Fibroblast of lung (primary cell): ENCODE results near the gene SRRD.

Experiments used
- CTCF ChIP-seq, 2 donors: IDR thresholded peaks in 1 of 2; conservative IDR thresholded peaks in 1 of 2; 1 replicate in 1 of 2; 2 replicates in 1 of 2; pipeline ENCODE4 v1.5.1; 2011 to 2012; ENCODE audit warnings: low read length in 2 of 2, control low read depth in 1 of 2, inconsistent platforms in 1 of 2, low read depth in 1 of 2, mild to moderate bottlenecking in 1 of 2
- EZH2 ChIP-seq: IDR thresholded peaks from 2 replicates; pipeline ENCODE4 v1.5.1; 2012; ENCODE audit warnings: low read length, control low read depth, mild to moderate bottlenecking; ENCODE audit errors: missing control alignments

DNA sequence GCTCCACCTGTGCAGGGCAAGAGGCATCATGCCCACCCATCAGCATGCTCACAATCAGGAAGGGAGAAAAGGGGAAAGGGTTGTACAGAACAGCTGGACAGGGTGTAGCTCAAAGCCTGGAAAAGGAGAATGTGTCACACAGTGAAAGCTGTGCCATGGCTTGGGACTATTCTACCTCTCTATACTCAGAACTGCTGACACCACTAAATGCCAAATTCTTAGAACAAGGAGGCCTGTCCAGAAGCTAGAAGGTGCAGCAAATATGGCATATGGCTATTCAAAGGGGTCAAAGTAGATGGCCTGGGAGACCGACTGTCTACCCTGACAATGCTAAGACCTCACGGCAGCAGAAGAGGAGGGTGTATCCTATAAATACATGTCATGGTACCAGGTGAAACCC lies 12.9 kb upstream of the SRRD start:
- TF ChIP-seq CTCF (conservative IDR thresholded peaks at IDR 0.05 in 1 of 2, IDR thresholded peaks at IDR 0.05 in 1 of 2; ENCODE audit: low read depth in 1 of 2, low read length in 2 of 2) = no peak
- TF ChIP-seq EZH2 = no peak
